Trophoblast cell (in vitro differentiated cells and primary cell): ENCODE data around the gene HIRA.
A peak's percentile ranks its signal among the peaks of the same experiment; 100 is the strongest.
"Not testable (repeated sequence)": the region's sequence is repeated elsewhere in the genome, so short reads cannot be mapped to it uniquely, and the experiment has no call there.

ENCODE experiments used
- DNase-seq, 2 donors: peaks; one replicate each; pipeline ENCODE4 v3.0.0-alpha.2; 2016
- H2AFZ ChIP-seq: 2 replicates; pipeline ENCODE4 v1.6.1; 2013; ENCODE audit warnings: low read length, moderate library complexity, mild to moderate bottlenecking; ENCODE audit not compliant: insufficient read depth, poor library complexity
- H2AK5ac ChIP-seq: 2 replicates; pipeline ENCODE4 v1.6.1; 2013; ENCODE audit warnings: mild to moderate bottlenecking, low read length
- H2BK120ac ChIP-seq: 2 replicates; pipeline ENCODE4 v1.6.1; 2013; ENCODE audit warnings: low read length, mild to moderate bottlenecking, moderate library complexity; ENCODE audit not compliant: insufficient read depth, poor library complexity
- H2BK12ac ChIP-seq: 2 replicates; pipeline ENCODE4 v1.6.1; 2013; ENCODE audit warnings: mild to moderate bottlenecking, low read length, moderate library complexity
- H2BK5ac ChIP-seq: 2 replicates; pipeline ENCODE4 v1.6.1; 2013; ENCODE audit warnings: low read length, low read depth, moderate library complexity, mild to moderate bottlenecking; ENCODE audit not compliant: poor library complexity
- H3K14ac ChIP-seq: 2 replicates; pipeline ENCODE4 v1.6.1; 2013; ENCODE audit warnings: mild to moderate bottlenecking, low read length
- H3K18ac ChIP-seq: 2 replicates; pipeline ENCODE4 v1.6.1; 2013; ENCODE audit warnings: mild to moderate bottlenecking, low read length
- H3K23ac ChIP-seq: 2 replicates; pipeline ENCODE4 v1.6.1; 2013; ENCODE audit warnings: low read length
- H3K27ac ChIP-seq: 2 replicates; pipeline ENCODE4 v1.5.1; 2013; ENCODE audit warnings: low read depth, mild to moderate bottlenecking, inconsistent platforms, low read length, moderate library complexity
- H3K27me3 ChIP-seq: 2 replicates; pipeline ENCODE4 v1.6.1; 2013; ENCODE audit warnings: inconsistent platforms, mild to moderate bottlenecking, low read length, moderate library complexity; ENCODE audit not compliant: insufficient read depth
- H3K36me3 ChIP-seq, 2 experiments: 1 replicate in 1 of 2; 2 replicates in 1 of 2; pipeline ENCODE4 v1.6.1; 2013; ENCODE audit warnings: low read length in 2 of 2, mild to moderate bottlenecking in 2 of 2, moderate library complexity in 1 of 2; ENCODE audit not compliant: insufficient read depth in 2 of 2, control insufficient read depth in 1 of 2
- H3K4ac ChIP-seq: 2 replicates; pipeline ENCODE4 v1.6.1; 2013; ENCODE audit warnings: low read depth, mild to moderate bottlenecking, low read length, moderate library complexity
- H3K4me1 ChIP-seq, 2 experiments: 1 replicate in 1 of 2; 2 replicates in 1 of 2; pipeline ENCODE4 v1.6.1; 2013; ENCODE audit warnings: low read length in 2 of 2, mild to moderate bottlenecking in 2 of 2, moderate library complexity in 1 of 2; ENCODE audit not compliant: insufficient read depth in 2 of 2, control insufficient read depth in 1 of 2
- H3K4me2 ChIP-seq: 2 replicates; pipeline ENCODE4 v1.6.1; 2013; ENCODE audit warnings: inconsistent platforms, mild to moderate bottlenecking, low read length, moderate library complexity
- H3K4me3 ChIP-seq: 2 replicates; pipeline ENCODE4 v1.5.1; 2013; ENCODE audit warnings: mild to moderate bottlenecking, low read depth, low read length, inconsistent platforms
- H3K79me1 ChIP-seq: one replicate; pipeline ENCODE4 v1.6.1; 2013; ENCODE audit warnings: low read length
- H3K79me2 ChIP-seq: 2 replicates; pipeline ENCODE4 v1.6.1; 2013; ENCODE audit warnings: low read length, mild to moderate bottlenecking; ENCODE audit not compliant: control insufficient read depth, insufficient read depth, poor library complexity
- H3K9ac ChIP-seq: 2 replicates; pipeline ENCODE4 v1.6.1; 2013; ENCODE audit warnings: mild to moderate bottlenecking, low read length
- H3K9me3 ChIP-seq: 2 replicates; pipeline ENCODE4 v1.6.1; 2013; ENCODE audit warnings: low read depth, mild to moderate bottlenecking, control low read depth, inconsistent platforms, low read length; ENCODE audit not compliant: insufficient read depth
- H4K12ac ChIP-seq: 2 replicates; pipeline ENCODE4 v1.6.1; 2013; ENCODE audit warnings: low read depth, mild to moderate bottlenecking, low read length, moderate library complexity
- H4K8ac ChIP-seq: 2 replicates; pipeline ENCODE4 v1.6.1; 2013; ENCODE audit warnings: low read depth, mild to moderate bottlenecking, low read length, moderate library complexity
- H4K91ac ChIP-seq: one replicate; pipeline ENCODE4 v1.6.1; 2013; ENCODE audit warnings: low read depth, mild to moderate bottlenecking, low read length, moderate library complexity
- WGBS: extraction: QIAGEN DNeasy Blood & Tissue Kit; methylation state at CpG from one replicate; pipeline ENCODE4 v1.1.7; 2013; ENCODE audit warnings: missing lambda C conversion rate; ENCODE audit not compliant: insufficient read length, insufficient coverage; ENCODE audit errors: extremely low coverage; 5-methylcytosine and 5-hydroxymethylcytosine counted together

The HIRA gene

DNA sequence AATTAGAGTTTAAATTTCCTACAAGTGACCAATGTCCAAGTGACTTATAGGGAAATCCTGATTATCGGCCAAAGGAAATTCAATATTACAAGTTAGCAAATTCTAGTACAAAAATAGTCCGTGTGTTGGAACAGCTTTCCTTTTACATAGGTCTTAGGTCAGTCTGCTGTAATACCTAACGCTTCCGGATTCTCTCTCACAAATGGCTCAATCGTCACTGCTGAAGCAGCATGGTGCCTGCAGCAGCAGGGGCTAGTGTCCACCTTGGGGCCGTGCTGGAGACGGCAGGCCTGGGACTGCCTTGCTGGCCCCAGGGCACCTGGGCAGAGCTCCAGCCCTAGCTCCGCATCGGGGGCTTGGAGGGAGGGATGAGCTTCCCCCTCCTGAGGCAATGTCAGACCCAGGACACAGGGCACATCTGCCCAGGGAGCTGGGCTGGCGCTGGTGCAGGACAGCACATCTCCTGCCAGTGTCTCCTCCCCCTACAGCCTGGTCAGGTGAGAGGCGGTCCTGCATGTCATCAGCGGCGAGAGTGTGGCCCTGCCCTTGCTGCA, 100.6 kb downstream of the HIRA start:
- Histone ChIP-seq H3K4ac (no peak overlapping the region), H3K9ac (no peak overlapping the region), H2AFZ (no peak overlapping the region), H4K8ac (no peak overlapping the region), H3K18ac (no peak overlapping the region), H2BK12ac (no peak overlapping the region), H2BK5ac (no peak overlapping the region), H3K4me1 (no peaks in the 10 kb centered on the region), H3K36me3 (peaks cover 21 to 31% of the 10 kb centered on the region in 2 experiments), H3K27ac (no peak overlapping the region), H3K4me3 (no peak overlapping the region), H4K12ac (no peak overlapping the region), H3K27me3 (no peaks in the 10 kb centered on the region), H2AK5ac (no peak overlapping the region), H3K79me1 (no peaks in the 10 kb centered on the region), H2BK120ac (no peak overlapping the region), H3K23ac (no peak overlapping the region), H3K9me3 (peaks cover 4% of the 10 kb centered on the region), H3K14ac (no peak overlapping the region), H3K79me2 (no peaks in the 10 kb centered on the region), H3K4me2 (no peak overlapping the region), H4K91ac (no peak overlapping the region)
- WGBS, result no CpG with 5 or more reads among the region's 13 CpGs
- no peak for DNase-seq

DNA sequence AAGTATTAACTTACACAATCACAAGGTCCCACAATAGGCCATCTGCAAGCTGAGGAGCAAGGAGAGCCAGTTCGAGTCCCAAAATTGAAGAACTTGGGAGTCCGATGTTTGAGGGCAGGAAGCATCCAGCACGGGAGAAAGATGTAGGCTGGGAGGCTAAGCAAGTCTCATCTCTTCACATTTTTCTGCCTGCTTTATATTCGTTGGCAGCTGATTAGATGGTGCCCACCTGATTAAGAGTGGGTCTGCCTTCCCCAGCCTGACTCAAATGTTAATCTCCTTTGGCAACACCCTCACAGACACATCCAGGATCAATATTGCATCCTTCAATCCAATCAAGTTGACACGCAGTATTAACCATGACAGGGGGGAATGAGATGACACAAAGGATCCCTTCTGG, 101.3 kb downstream of the HIRA start:
- H3K27ac ChIP-seq, H2AK5ac ChIP-seq, H3K4me2 ChIP-seq, H3K27me3 ChIP-seq, H3K18ac ChIP-seq, H3K9me3 ChIP-seq, H3K4me1 ChIP-seq, DNase-seq, H2BK12ac ChIP-seq, H2AFZ ChIP-seq, H3K9ac ChIP-seq, H4K8ac ChIP-seq, H3K23ac ChIP-seq, H3K4ac ChIP-seq, H2BK5ac ChIP-seq, H2BK120ac ChIP-seq, H3K79me1 ChIP-seq, H3K79me2 ChIP-seq, H4K12ac ChIP-seq, H4K91ac ChIP-seq, H3K4me3 ChIP-seq, H3K14ac ChIP-seq: not testable (repeated sequence)
- WGBS, result no CpG with 5 or more reads among the region's 5 CpGs
- peaks cover 21 to 31% of the 10 kb centered on the region in 2 experiments for H3K36me3 ChIP-seq

- no peaks in the 10 kb centered on the region for H3K4me1 ChIP-seq
- H2BK12ac ChIP-seq, result no peak overlapping the region
- no CpG with 5 or more reads among the region's 3 CpGs for WGBS
- peak overlapping the region; percentile 23 for H3K9ac ChIP-seq
- no peak for DNase-seq
- no peaks in the 10 kb centered on the region for H3K79me1 ChIP-seq
- no peaks in the 10 kb centered on the region for H3K79me2 ChIP-seq
- H4K91ac ChIP-seq, result no peak overlapping the region
- no peak overlapping the region for H3K14ac ChIP-seq
- H2BK5ac ChIP-seq, result no peak overlapping the region
- H4K8ac ChIP-seq, result no peak overlapping the region
- H3K23ac ChIP-seq, result peak overlapping the region; percentile 17
- H3K4me2 ChIP-seq, result no peak overlapping the region
- no peak overlapping the region for H3K18ac ChIP-seq
- H2BK120ac ChIP-seq, result no peak overlapping the region
- H3K4ac ChIP-seq, result no peak overlapping the region
- H3K27ac ChIP-seq, result no peak overlapping the region
- H2AFZ ChIP-seq, result no peak overlapping the region
- H3K27me3 ChIP-seq, result no peaks in the 10 kb centered on the region
- peaks cover 21 to 31% of the 10 kb centered on the region in 2 experiments for H3K36me3 ChIP-seq
- H2AK5ac ChIP-seq, result no peak overlapping the region
- no peak overlapping the region for H4K12ac ChIP-seq
- H3K4me3 ChIP-seq, result no peak overlapping the region
- peaks cover 4% of the 10 kb centered on the region for H3K9me3 ChIP-seq
Observed at GRCh38 chr22:19329454-19329853, 102.1 kb downstream of the HIRA start.

GRCh38 chr22:19325296-19325948, 106.1 kb downstream of the HIRA start:
- H3K79me1 ChIP-seq, result no peaks in the 10 kb centered on the region
- no peak for DNase-seq
- WGBS, result no CpG with 5 or more reads among the region's 5 CpGs
- H4K12ac ChIP-seq, result no peak overlapping the region
- no peak overlapping the region for H3K9ac ChIP-seq
- no peak overlapping the region for H3K4ac ChIP-seq
- no peak overlapping the region for H4K8ac ChIP-seq
- no peaks in the 10 kb centered on the region for H3K79me2 ChIP-seq
- no peak overlapping the region for H3K27ac ChIP-seq
- no peak overlapping the region for H2AFZ ChIP-seq
- H2AK5ac ChIP-seq, result no peak overlapping the region
- no peak overlapping the region for H3K4me2 ChIP-seq
- no peaks in the 10 kb centered on the region for H3K4me1 ChIP-seq
- H2BK12ac ChIP-seq, result no peak overlapping the region
- no peak overlapping the region for H3K4me3 ChIP-seq
- peaks cover 4% of the 10 kb centered on the region for H3K9me3 ChIP-seq
- no peaks in the 10 kb centered on the region for H3K27me3 ChIP-seq
- no peak overlapping the region for H2BK120ac ChIP-seq
- H3K18ac ChIP-seq, result no peak overlapping the region
- no peak overlapping the region for H2BK5ac ChIP-seq
- H3K14ac ChIP-seq, result no peak overlapping the region
- H3K23ac ChIP-seq, result no peak overlapping the region
- H4K91ac ChIP-seq, result no peak overlapping the region
- peaks cover 7 to 19% of the 10 kb centered on the region in 2 experiments for H3K36me3 ChIP-seq
